Measurements from ENCODE around the gene OGT.

Gene OGT

GRCh38 chrX:71573590-71573989 is 40.7 kb downstream of the OGT start:
- DNase-seq (ENCODE audit: low read depth), result no peak
- TF ChIP-seq MYC (IDR thresholded peaks at IDR 0.05; ENCODE audit: low read depth, low read length) (no peak), CTCF (IDR thresholded peaks at IDR 0.05; ENCODE audit: low read depth, low read length) (no peak)
- H3K4me3 ChIP-seq (ENCODE audit: low read depth, low read length), result no peak overlapping the region

- no peak for TF ChIP-seq POLR2A (IDR thresholded peaks at IDR 0.05; ENCODE audit: extremely low read depth, insufficient read length)
- TF ChIP-seq CTCF (IDR thresholded peaks at IDR 0.05; ENCODE audit: low read depth, low read length), result no peak
- TF ChIP-seq MAX (IDR thresholded peaks at IDR 0.05; ENCODE audit: low read depth, low read length), result no peak
- TF ChIP-seq MYC (IDR thresholded peaks at IDR 0.05; ENCODE audit: low read depth, low read length), result no peak
- DNase-seq (ENCODE audit: low read depth), result no peak
- H3K4me3 ChIP-seq (ENCODE audit: low read depth, low read length), result no peak overlapping the region
Measured at GRCh38 chrX:71577682-71578081, 44.8 kb downstream of the OGT start.

- H3K4me3 ChIP-seq (ENCODE audit: low read depth, low read length), result no peak within 1 kb of the TSS
- TF ChIP-seq MAX (IDR thresholded peaks at IDR 0.05; ENCODE audit: low read depth, low read length) (no peak), CTCF (IDR thresholded peaks at IDR 0.05; ENCODE audit: low read depth, low read length) (no peak), MYC (IDR thresholded peaks at IDR 0.05; ENCODE audit: low read depth, low read length) (no peak), POLR2A (IDR thresholded peaks at IDR 0.05; ENCODE audit: extremely low read depth, insufficient read length) (no peak)
- DNase-seq (ENCODE audit: low read depth), result no peak
Measured at GRCh38 chrX:71578253-71579135, 45.6 kb downstream of the OGT start, which contains the start of gene GCNA. GCNA (plus strand) TSS chrX:71578437; CDS start chrX:71580822, 2,385 bp downstream.

GRCh38 chrX:71579136-71579989 is 46.5 kb downstream of the OGT start:
- TF ChIP-seq MYC (IDR thresholded peaks at IDR 0.05; ENCODE audit: low read depth, low read length), result no peak
- no peak overlapping the region for H3K4me3 ChIP-seq (ENCODE audit: low read depth, low read length)
- no peak for DNase-seq (ENCODE audit: low read depth)

- no peak for DNase-seq (ENCODE audit: low read depth)
- H3K4me3 ChIP-seq (ENCODE audit: low read depth, low read length), result no peak overlapping the region
- TF ChIP-seq MYC (IDR thresholded peaks at IDR 0.05; ENCODE audit: low read depth, low read length), result no peak
- no peak for TF ChIP-seq MAX (IDR thresholded peaks at IDR 0.05; ENCODE audit: low read depth, low read length)
- TF ChIP-seq POLR2A (IDR thresholded peaks at IDR 0.05; ENCODE audit: extremely low read depth, insufficient read length), result no peak
- TF ChIP-seq CTCF (IDR thresholded peaks at IDR 0.05; ENCODE audit: low read depth, low read length), result no peak
Measured at GRCh38 chrX:71579990-71580380, 47.1 kb downstream of the OGT start.

- DNase-seq (ENCODE audit: low read depth), result no peak
- no peak overlapping the region for H3K4me3 ChIP-seq (ENCODE audit: low read depth, low read length)
- no peak for TF ChIP-seq MAX (IDR thresholded peaks at IDR 0.05; ENCODE audit: low read depth, low read length)
- no peak for TF ChIP-seq CTCF (IDR thresholded peaks at IDR 0.05; ENCODE audit: low read depth, low read length)
- no peak for TF ChIP-seq POLR2A (IDR thresholded peaks at IDR 0.05; ENCODE audit: extremely low read depth, insufficient read length)
- TF ChIP-seq MYC (IDR thresholded peaks at IDR 0.05; ENCODE audit: low read depth, low read length), result no peak
Measured at GRCh38 chrX:71581210-71581609, 48.3 kb downstream of the OGT start.
